ENCODE results near the gene PTMS. TPM values are rescaled to one million over a fixed set of nuclear protein-coding genes. Genes with fewer than 3 reads are reported as not detected.

Gene PTMS
- total and polyA plus RNA-seq, 2 donors (not counting 3 experiments of a cell fraction or from before 2014, with no cell fraction given), result 555 to 661 TPM

DNA sequence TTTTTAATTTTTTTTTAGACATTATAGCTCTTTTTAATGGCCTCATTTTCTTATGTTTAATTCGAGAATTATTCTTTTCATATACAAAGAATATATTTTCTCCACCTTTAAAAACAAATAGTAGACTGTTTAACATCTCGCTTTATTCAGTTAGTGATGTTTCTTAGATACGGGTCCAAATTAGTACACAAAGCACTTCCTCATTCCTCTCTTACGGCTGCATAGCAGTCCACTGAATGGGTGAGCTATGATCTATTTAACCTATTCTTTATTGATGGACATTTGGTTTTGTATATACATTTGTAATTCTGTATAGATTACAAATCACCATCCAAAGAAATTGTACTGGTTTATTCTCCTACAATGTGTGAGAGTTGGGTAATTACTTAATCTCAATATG is 47.2 kb downstream of the PTMS start:
- no TSS peak for BruUV-seq (replicated peaks)
- no peaks in the 10 kb centered on the region for H3K36me3 ChIP-seq (ENCODE audit: control insufficient read depth in 2 of 2, extremely low read depth in 1 of 2, insufficient read depth in 2 of 2, low read length in 2 of 2)
- no peak for TF ChIP-seq GATA2 (IDR thresholded peaks at IDR 0.05; ENCODE audit: insufficient read depth, insufficient read length, low read depth, low read length)
- TF ChIP-seq EZH2 (IDR thresholded peaks at IDR 0.05; ENCODE audit: borderline replicate concordance, low read depth, low read length, severe bottlenecking), result no peak
- no peak for TF ChIP-seq MYC (IDR thresholded peaks at IDR 0.05; ENCODE audit: low read depth, low read length)
- TF ChIP-seq JUN (IDR thresholded peaks at IDR 0.05; ENCODE audit: borderline replicate concordance, insufficient read depth, insufficient read length, low read depth), result no peak
- TF ChIP-seq, protein P1, sequence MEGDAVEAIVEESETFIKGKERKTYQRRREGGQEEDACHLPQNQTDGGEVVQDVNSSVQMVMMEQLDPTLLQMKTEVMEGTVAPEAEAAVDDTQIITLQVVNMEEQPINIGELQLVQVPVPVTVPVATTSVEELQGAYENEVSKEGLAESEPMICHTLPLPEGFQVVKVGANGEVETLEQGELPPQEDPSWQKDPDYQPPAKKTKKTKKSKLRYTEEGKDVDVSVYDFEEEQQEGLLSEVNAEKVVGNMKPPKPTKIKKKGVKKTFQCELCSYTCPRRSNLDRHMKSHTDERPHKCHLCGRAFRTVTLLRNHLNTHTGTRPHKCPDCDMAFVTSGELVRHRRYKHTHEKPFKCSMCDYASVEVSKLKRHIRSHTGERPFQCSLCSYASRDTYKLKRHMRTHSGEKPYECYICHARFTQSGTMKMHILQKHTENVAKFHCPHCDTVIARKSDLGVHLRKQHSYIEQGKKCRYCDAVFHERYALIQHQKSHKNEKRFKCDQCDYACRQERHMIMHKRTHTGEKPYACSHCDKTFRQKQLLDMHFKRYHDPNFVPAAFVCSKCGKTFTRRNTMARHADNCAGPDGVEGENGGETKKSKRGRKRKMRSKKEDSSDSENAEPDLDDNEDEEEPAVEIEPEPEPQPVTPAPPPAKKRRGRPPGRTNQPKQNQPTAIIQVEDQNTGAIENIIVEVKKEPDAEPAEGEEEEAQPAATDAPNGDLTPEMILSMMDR (IDR thresholded peaks at IDR 0.05; ENCODE audit: extremely low read depth in 1 of 2, insufficient read depth in 1 of 2, low read depth in 1 of 2, low read length in 2 of 2), result no peak
- TF ChIP-seq POLR2A (IDR thresholded peaks at IDR 0.05; ENCODE audit: low read depth, low read length), result no peak
- TF ChIP-seq, protein P2, sequence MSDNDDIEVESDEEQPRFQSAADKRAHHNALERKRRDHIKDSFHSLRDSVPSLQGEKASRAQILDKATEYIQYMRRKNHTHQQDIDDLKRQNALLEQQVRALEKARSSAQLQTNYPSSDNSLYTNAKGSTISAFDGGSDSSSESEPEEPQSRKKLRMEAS (IDR thresholded peaks at IDR 0.05; ENCODE audit: insufficient read depth, insufficient read length), result no peak
- TF ChIP-seq POLR2AphosphoS5 (IDR thresholded peaks at IDR 0.05; ENCODE audit: insufficient read depth, low read depth, low read length), result no peak
- TF ChIP-seq FOS (IDR thresholded peaks at IDR 0.05; ENCODE audit: borderline replicate concordance, insufficient read depth, low read length), result no peak
- no peaks in the 10 kb centered on the region for H3K9me1 ChIP-seq (replicated peaks; ENCODE audit: control insufficient read depth, extremely low read depth, insufficient read depth, low read length)
- intact Hi-C loops (cut with micrococcal nuclease), result no loop called here
- H3K4me2 ChIP-seq (ENCODE audit: insufficient read depth, low read length), result no peak overlapping the region
- peaks cover 0 to 11% of the 10 kb centered on the region in 2 experiments for H3K27me3 ChIP-seq (ENCODE audit: control insufficient read depth in 2 of 2, insufficient read depth in 2 of 2, low read length in 2 of 2)
- H3K4me1 ChIP-seq (ENCODE audit: control insufficient read depth, extremely low read depth, insufficient read depth, low read length), result no peaks in the 10 kb centered on the region
- H3K9me3 ChIP-seq (replicated peaks; ENCODE audit: control insufficient read depth, insufficient read depth, low read length), result no peaks in the 10 kb centered on the region
- dilution Hi-C loops (cut with MboI; ENCODE audit: extremely low pct_ligation_motif_present, low sequenced_read_pairs), result no loop called here
- FAIRE-seq, result no peak
- H3K9ac ChIP-seq (replicated peaks; ENCODE audit: extremely low read depth, insufficient read depth, low read length), result no peak overlapping the region
- H2AFZ ChIP-seq (ENCODE audit: low read depth, low read length), result no peak overlapping the region
- no peak overlapping the region for H3K4me3 ChIP-seq (replicated peaks in 1 of 3; ENCODE audit: insufficient read depth in 1 of 3, low read depth in 1 of 3, low read length in 3 of 3)
- DNase-seq (ENCODE audit: low read depth, low spot score), result no peak
- H4K20me1 ChIP-seq (replicated peaks; ENCODE audit: control insufficient read depth, extremely low read depth, insufficient read depth, low read length), result no peaks in the 10 kb centered on the region
- H3K27ac ChIP-seq (ENCODE audit: insufficient read depth, low read depth, low read length), result no peak overlapping the region
- no peaks in the 10 kb centered on the region for H3K79me2 ChIP-seq (ENCODE audit: control insufficient read depth, insufficient read depth, low read length)
- ChIA-PET POLR2A (no interaction called here), CTCF (interaction anchor here (0.9 to 2.7 kb wide), 6 partner anchors 8 to 47 kb away, joined by 3 to 11 read pairs (median 5); partner anchors contain the start of genes GPR162 and PTMS)
